ENCODE measurements around the gene APBA1.

DNA sequence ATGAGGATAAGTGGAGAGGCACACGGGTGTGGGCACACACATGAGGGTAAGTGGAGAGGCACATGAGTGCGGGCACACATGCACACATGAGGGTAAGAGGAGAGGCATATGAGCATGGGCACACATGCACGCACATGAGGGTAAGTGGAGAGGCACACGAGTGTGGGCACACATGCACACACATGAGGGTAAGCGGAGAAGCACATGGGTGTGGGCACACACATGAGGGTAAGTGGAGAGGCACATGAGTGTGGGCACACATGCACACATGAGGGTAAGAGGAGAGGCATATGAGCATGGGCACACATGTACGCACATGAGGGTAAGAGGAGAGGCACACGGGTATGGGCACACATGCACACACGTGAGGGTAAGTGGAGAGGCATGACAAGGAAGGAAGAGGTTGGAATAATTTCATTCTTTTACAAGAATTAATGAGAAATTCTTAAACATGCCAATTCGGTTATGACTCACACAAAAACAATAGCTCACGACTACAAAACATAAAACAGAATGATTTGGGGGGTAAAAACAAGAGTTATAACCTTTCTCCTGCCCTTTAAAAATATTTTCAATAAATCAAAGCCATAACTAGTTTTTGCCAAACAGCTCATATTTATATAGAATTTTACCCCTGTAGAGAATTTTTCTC lies 67.5 kb downstream of the APBA1 start:
- TF ChIP-seq, protein P1, sequence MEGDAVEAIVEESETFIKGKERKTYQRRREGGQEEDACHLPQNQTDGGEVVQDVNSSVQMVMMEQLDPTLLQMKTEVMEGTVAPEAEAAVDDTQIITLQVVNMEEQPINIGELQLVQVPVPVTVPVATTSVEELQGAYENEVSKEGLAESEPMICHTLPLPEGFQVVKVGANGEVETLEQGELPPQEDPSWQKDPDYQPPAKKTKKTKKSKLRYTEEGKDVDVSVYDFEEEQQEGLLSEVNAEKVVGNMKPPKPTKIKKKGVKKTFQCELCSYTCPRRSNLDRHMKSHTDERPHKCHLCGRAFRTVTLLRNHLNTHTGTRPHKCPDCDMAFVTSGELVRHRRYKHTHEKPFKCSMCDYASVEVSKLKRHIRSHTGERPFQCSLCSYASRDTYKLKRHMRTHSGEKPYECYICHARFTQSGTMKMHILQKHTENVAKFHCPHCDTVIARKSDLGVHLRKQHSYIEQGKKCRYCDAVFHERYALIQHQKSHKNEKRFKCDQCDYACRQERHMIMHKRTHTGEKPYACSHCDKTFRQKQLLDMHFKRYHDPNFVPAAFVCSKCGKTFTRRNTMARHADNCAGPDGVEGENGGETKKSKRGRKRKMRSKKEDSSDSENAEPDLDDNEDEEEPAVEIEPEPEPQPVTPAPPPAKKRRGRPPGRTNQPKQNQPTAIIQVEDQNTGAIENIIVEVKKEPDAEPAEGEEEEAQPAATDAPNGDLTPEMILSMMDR (IDR thresholded peaks at IDR 0.05): no peak
- TF ChIP-seq POLR2AphosphoS5 (IDR thresholded peaks at IDR 0.05) (no peak), EP300 (IDR thresholded peaks at IDR 0.05) (no peak), POLR2A (IDR thresholded peaks at IDR 0.05) (no peak)

Data from suprapubic skin (tissue), 4 donors.